HCT116 (cell line): ENCODE measurements around the gene FOSB. TPM values are rescaled to one million over a fixed set of nuclear protein-coding genes. Genes with fewer than 3 reads are reported as not detected.

Source experiments
- ATAC-seq: fragments of 200-7000 bp; cut with Tn5 transposase; 2 replicates; pipeline ENCODE4 v1.9.1; 2020; ENCODE audit warnings: mild to moderate bottlenecking, moderate library complexity
- BruUV-seq: library from RNA; stranded (reverse); fragments of 400-500 nt; replicated peaks from 2 replicates; lab custom pipeline; 2021; lab: Mats Ljungman, UMichigan
- CTCF ChIA-PET: fragments of 300-600 bp; sonication (Branson Sonifier 250); formaldehyde crosslinking; loops from one replicate; lab custom pipeline; 2021; ENCODE audit warnings: antibody characterized with exemption; lab: Charles Lee
- POLR2A ChIA-PET: fragments of 300-600, 350-600 bp; sonication (Branson Sonifier 250); formaldehyde crosslinking; loops from one replicate; lab custom pipeline; 2021; ENCODE audit warnings: antibody characterized with exemption; lab: Charles Lee
- RAD21 ChIA-PET, 2 experiments: fragments of 300-600 bp; sonication (Branson Sonifier 250); formaldehyde crosslinking; loops; one replicate each; lab custom pipeline; 2023; ENCODE audit warnings: low total read pairs in 2 of 2; ENCODE audit not compliant: uncharacterized antibody in 2 of 2, unreplicated experiment in 2 of 2, low non-redundant PET in 1 of 2; lab: Charles Lee
- DNase-seq: peaks from one replicate; pipeline ENCODE4 v3.0.0-alpha.2; 2010; ENCODE audit warnings: low read depth, low spot score
- H2AFZ ChIP-seq: fragments of 200-600 bp; shearing (Covaris generic), sonication (generic); 2 replicates; pipeline ENCODE4 v1.6.1; 2017; ENCODE audit warnings: low read depth, mixed run types, mixed read lengths, antibody characterized with exemption, low read length; ENCODE audit not compliant: poor library complexity, severe bottlenecking
- H3K27ac ChIP-seq: 2 replicates; pipeline ENCODE4 v1.5.1; 2012; ENCODE audit warnings: low read depth, low read length
- H3K27me3 ChIP-seq: fragments of 200-600 bp; sonication (generic); 2 replicates; pipeline ENCODE4 v1.6.1; 2016; ENCODE audit warnings: mixed run types, low read length, mixed read lengths; ENCODE audit not compliant: insufficient read depth
- H3K36me3 ChIP-seq, 2 experiments: fragments of 200-500 bp in 1 of 2; fragments of 200-600 bp in 1 of 2; sonication (Bioruptor generic) in 1 of 2; sonication (generic) in 1 of 2; 2 replicates each; pipeline versions ENCODE4 v1.5.1 to v1.6.1; 2014 to 2016; ENCODE audit warnings: low read length in 2 of 2, inconsistent platforms in 1 of 2, mixed read lengths in 1 of 2, mixed run types in 1 of 2; ENCODE audit not compliant: insufficient read depth in 2 of 2, control insufficient read depth in 1 of 2
- H3K4me1 ChIP-seq, 2 experiments: fragments of 200-600 bp in 1 of 2; sonication (generic) in 1 of 2; 2 replicates each; pipeline versions ENCODE4 v1.5.1 to v1.6.1; 2012 to 2017; ENCODE audit warnings: low read length in 2 of 2, inconsistent platforms in 1 of 2, mild to moderate bottlenecking in 1 of 2, mixed read lengths in 1 of 2, mixed run types in 1 of 2, moderate library complexity in 1 of 2; ENCODE audit not compliant: insufficient read depth in 2 of 2, control insufficient read depth in 1 of 2
- H3K4me2 ChIP-seq: fragments of 200-600 bp; sonication (generic); 2 replicates; pipeline ENCODE4 v1.6.1; 2017; ENCODE audit warnings: mixed run types, low read length, mixed read lengths
- H3K4me3 ChIP-seq, 2 experiments: fragments of 200-600 bp in 1 of 2; sonication (generic) in 1 of 2; replicated peaks in 1 of 2; 2 replicates each; pipeline ENCODE4 v1.5.1; 2011 to 2016; ENCODE audit warnings: low read length in 2 of 2, control low read depth in 1 of 2, low read depth in 1 of 2, mild to moderate bottlenecking in 1 of 2, mixed read lengths in 1 of 2, mixed run types in 1 of 2
- H3K79me2 ChIP-seq: fragments of 200-600 bp; sonication (generic); 2 replicates; pipeline ENCODE4 v1.6.1; 2017; ENCODE audit warnings: mild to moderate bottlenecking, mixed run types, low read length, moderate library complexity, mixed read lengths; ENCODE audit not compliant: insufficient read depth
- H3K9ac ChIP-seq: fragments of 200-600 bp; sonication (generic); 2 replicates; pipeline ENCODE4 v1.6.1; 2016; ENCODE audit warnings: low read length, mixed read lengths
- H3K9me2 ChIP-seq: fragments of 200-600 bp; sonication (generic), shearing (Covaris generic); 2 replicates; pipeline ENCODE4 v1.6.1; 2017; ENCODE audit warnings: mixed run types, mild to moderate bottlenecking, moderate library complexity; ENCODE audit not compliant: insufficient read depth
- H3K9me3 ChIP-seq, 2 experiments: fragments of 200-500 bp in 1 of 2; fragments of 200-600 bp in 1 of 2; sonication (Bioruptor generic) in 1 of 2; sonication (generic) in 1 of 2; 2 replicates each; pipeline ENCODE4 v1.6.1; 2014 to 2017; ENCODE audit warnings: low read length in 2 of 2, mixed read lengths in 2 of 2, inconsistent platforms in 1 of 2, low read depth in 1 of 2, mild to moderate bottlenecking in 1 of 2, mixed run types in 1 of 2, moderate library complexity in 1 of 2; ENCODE audit not compliant: control insufficient read depth in 1 of 2, insufficient read depth in 1 of 2
- H4K20me1 ChIP-seq: fragments of 200-600 bp; sonication (generic), shearing (Covaris generic); 2 replicates; pipeline ENCODE4 v1.6.1; 2017; ENCODE audit warnings: mixed run types, mild to moderate bottlenecking, moderate library complexity; ENCODE audit not compliant: insufficient read depth
- EGR1 ChIP-seq: IDR thresholded peaks from 2 replicates; pipeline ENCODE4 v1.6.1; 2012; ENCODE audit warnings: low read depth
- EZH2phosphoT487 ChIP-seq: fragments of 200-600 bp; IDR thresholded peaks from 2 replicates; pipeline ENCODE4 v1.6.1; 2018; ENCODE audit warnings: antibody characterized with exemption, borderline replicate concordance
- SP1 ChIP-seq: IDR thresholded peaks from 2 replicates; pipeline ENCODE4 v1.6.1; 2012; ENCODE audit warnings: low read depth
- ZFX ChIP-seq: fragments of 450-650 bp; IDR thresholded peaks from 2 replicates; pipeline ENCODE4 v1.6.1; 2017
- intact Hi-C: fragments of 100-400 bp; cut with micrococcal nuclease; formaldehyde crosslinking; loops from 2 replicates; pipeline ENCODE4 v1.10.0; 2022
- total RNA-seq: library from RNA; stranded (reverse); gene quantifications from one replicate; pipeline ENCODE4 v1.2.1, GENCODE V29; 2021; ENCODE audit not compliant: unreplicated experiment
- TF ChIP-seq, protein P1 (sequence below): IDR thresholded peaks from 2 replicates; pipeline ENCODE4 v1.6.1; 2012; ENCODE audit warnings: low read depth
- TF ChIP-seq, protein P2 (sequence below): IDR thresholded peaks from 2 replicates; pipeline ENCODE4 v1.6.1; 2012

FOSB gene
- total RNA-seq, 1 experiment from 2014 or later, result 12.6 TPM

- no peaks in the 10 kb centered on the region for H4K20me1 ChIP-seq
- H3K4me3 ChIP-seq, result peak overlapping the region; percentile 98 to 99
- no peak overlapping the region for H2AFZ ChIP-seq
- peaks cover 0 to 5% of the 10 kb centered on the region in 2 experiments; a peak in 1 of 4 replicates for H3K36me3 ChIP-seq
- no peaks in the 10 kb centered on the region for H3K9me3 ChIP-seq
- no peaks in the 10 kb centered on the region for H3K27me3 ChIP-seq
- CTCF ChIA-PET, result no interaction called here
- H3K27ac ChIP-seq, result peak overlapping the region; percentile 95
- H3K79me2 ChIP-seq, result peaks cover 65% of the 10 kb centered on the region
- peaks cover 39 to 69% of the 10 kb centered on the region in 2 experiments for H3K4me1 ChIP-seq
- intact Hi-C loops, result no loop called here
- BruUV-seq, result no TSS peak
- H3K9ac ChIP-seq, result peak overlapping the region; percentile 98
- POLR2A ChIA-PET, result interaction anchor here (1.0 to 1.2 kb wide), 3 partner anchors 115 to 137 kb away, joined by 3 to 4 read pairs (median 3); no protein-coding TSS in a partner anchor
- peak overlapping the region; percentile 99 for H3K4me2 ChIP-seq
- no peaks in the 10 kb centered on the region for H3K9me2 ChIP-seq
- DNase-seq, result no peak
- RAD21 ChIA-PET, result no interaction called here
- ATAC-seq, result peak; percentile 15
- TF ChIP-seq, protein P1, sequence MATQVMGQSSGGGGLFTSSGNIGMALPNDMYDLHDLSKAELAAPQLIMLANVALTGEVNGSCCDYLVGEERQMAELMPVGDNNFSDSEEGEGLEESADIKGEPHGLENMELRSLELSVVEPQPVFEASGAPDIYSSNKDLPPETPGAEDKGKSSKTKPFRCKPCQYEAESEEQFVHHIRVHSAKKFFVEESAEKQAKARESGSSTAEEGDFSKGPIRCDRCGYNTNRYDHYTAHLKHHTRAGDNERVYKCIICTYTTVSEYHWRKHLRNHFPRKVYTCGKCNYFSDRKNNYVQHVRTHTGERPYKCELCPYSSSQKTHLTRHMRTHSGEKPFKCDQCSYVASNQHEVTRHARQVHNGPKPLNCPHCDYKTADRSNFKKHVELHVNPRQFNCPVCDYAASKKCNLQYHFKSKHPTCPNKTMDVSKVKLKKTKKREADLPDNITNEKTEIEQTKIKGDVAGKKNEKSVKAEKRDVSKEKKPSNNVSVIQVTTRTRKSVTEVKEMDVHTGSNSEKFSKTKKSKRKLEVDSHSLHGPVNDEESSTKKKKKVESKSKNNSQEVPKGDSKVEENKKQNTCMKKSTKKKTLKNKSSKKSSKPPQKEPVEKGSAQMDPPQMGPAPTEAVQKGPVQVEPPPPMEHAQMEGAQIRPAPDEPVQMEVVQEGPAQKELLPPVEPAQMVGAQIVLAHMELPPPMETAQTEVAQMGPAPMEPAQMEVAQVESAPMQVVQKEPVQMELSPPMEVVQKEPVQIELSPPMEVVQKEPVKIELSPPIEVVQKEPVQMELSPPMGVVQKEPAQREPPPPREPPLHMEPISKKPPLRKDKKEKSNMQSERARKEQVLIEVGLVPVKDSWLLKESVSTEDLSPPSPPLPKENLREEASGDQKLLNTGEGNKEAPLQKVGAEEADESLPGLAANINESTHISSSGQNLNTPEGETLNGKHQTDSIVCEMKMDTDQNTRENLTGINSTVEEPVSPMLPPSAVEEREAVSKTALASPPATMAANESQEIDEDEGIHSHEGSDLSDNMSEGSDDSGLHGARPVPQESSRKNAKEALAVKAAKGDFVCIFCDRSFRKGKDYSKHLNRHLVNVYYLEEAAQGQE, result no peak
- TF ChIP-seq SP1 (0 out of 2 replicates have a peak, but pooled peaks have one; percentile 28), EGR1 (no peak), EZH2phosphoT487 (no peak), ZFX (no peak)
- TF ChIP-seq, protein P2, sequence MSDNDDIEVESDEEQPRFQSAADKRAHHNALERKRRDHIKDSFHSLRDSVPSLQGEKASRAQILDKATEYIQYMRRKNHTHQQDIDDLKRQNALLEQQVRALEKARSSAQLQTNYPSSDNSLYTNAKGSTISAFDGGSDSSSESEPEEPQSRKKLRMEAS, result no peak
These were observed 40.6 kb downstream of the FOSB start for GRCh38 chr19:45508417-45508860.
